Measurements from ENCODE around the gene TXNDC17. TPM values are rescaled to one million over a fixed set of nuclear protein-coding genes. Genes with fewer than 3 reads are reported as not detected.
A peak's percentile ranks its signal among the peaks of the same experiment; 100 is the strongest.
"Not testable (repeated sequence)": the region's sequence is repeated elsewhere in the genome, so short reads cannot be mapped to it uniquely, and the experiment has no call there.

TXNDC17 gene
- total RNA-seq: 100 to 1,000 TPM; 135 to 151 TPM
- polyA plus RNA-seq (2013, experiment 1 of 2): 175 TPM
- polyA plus RNA-seq (2013, experiment 2 of 2): 166 TPM
- long read RNA-seq, experiment 1, transcript TXNDC17-201 (4 exons, 2,219 nt): major isoform, 39 of 51 reads
- long read RNA-seq, experiment 1, partial matches to known transcripts: 1 of 51 reads
- long read RNA-seq, experiment 1, other reads (novel, unspliced or antisense): 2 of 51 reads
- long read RNA-seq, experiment 2, transcript TXNDC17-201 (4 exons, 2,219 nt): major isoform, 68 of 83 reads
- long read RNA-seq, experiment 2, partial matches to known transcripts: 0 of 83 reads
- long read RNA-seq, experiment 2, other reads (novel, unspliced or antisense): 7 of 83 reads
- long read RNA-seq, experiment 3, transcript TXNDC17-202 (4 exons, 459 nt): minor isoform, 5 of 59 reads
- long read RNA-seq, experiment 3, transcript TXNDC17-206 (1 exons, 2,100 nt): minor isoform, 5 of 59 reads
- long read RNA-seq, experiment 3, transcript TXNDC17-201 (4 exons, 2,219 nt): major isoform, 46 of 59 reads
- long read RNA-seq, experiment 3, partial matches to known transcripts: 1 of 59 reads
- long read RNA-seq, experiment 3, other reads (novel, unspliced or antisense): 2 of 59 reads
- long read RNA-seq, experiment 4, partial matches to known transcripts: 1 of 5 reads
- long read RNA-seq, experiment 4, other reads (novel, unspliced or antisense): 1 of 5 reads

- Mint-ChIP-seq H3K27me3 (ENCODE audit: insufficient read depth) (no peaks in the 10 kb centered on the region), H3K4me1 (peaks cover 12% of the 10 kb centered on the region)
- no peak for TF ChIP-seq CTCF (conservative IDR thresholded peaks at IDR 0.05)
Measured at GRCh38 chr17:6640536-6641246, at the start of gene TXNDC17, which contains the start of gene KIAA0753. TSS of gene TXNDC17 (plus strand) at chr17:6641060. CDS start at chr17:6641083, 23 bp downstream. TSS of gene KIAA0753 (minus strand) at chr17:6640711. CDS start at chr17:6635103, 5,608 bp downstream.

GRCh38 chr17:6591599-6592158 is 49.2 kb upstream of the TXNDC17 start:
- Histone ChIP-seq H3K27ac (ENCODE audit: low read depth, low read length) (no peak overlapping the region), H3K9me3 (ENCODE audit: control insufficient read depth, low read length) (peaks cover 21% of the 10 kb centered on the region), H3K4me1 (ENCODE audit: control insufficient read depth, insufficient read depth, low read length) (no peaks in the 10 kb centered on the region), H3K9ac (ENCODE audit: extremely low read depth, low read length, poor library complexity, severe bottlenecking) (peak overlapping the region; percentile 23), H3K36me3 (ENCODE audit: control insufficient read depth, insufficient read depth, low read length) (peaks cover 96% of the 10 kb centered on the region), H3K4me3 (ENCODE audit: low read length) (peak overlapping the region; percentile 50), H3K27me3 (ENCODE audit: control insufficient read depth, insufficient read depth, low read length, poor library complexity, severe bottlenecking) (no peaks in the 10 kb centered on the region)
- 89 to 91% methylated on average over 5 to 7 of the region's 7 CpGs for WGBS, 2 experiments (ENCODE audit: insufficient coverage in 1 of 2, insufficient read length in 1 of 2)
- H3K9me3 Mint-ChIP-seq: peaks cover 6% of the 10 kb centered on the region
- H3K36me3 Mint-ChIP-seq (ENCODE audit: low read depth): peaks cover 86% of the 10 kb centered on the region
- no peak for TF ChIP-seq CTCF (conservative IDR thresholded peaks at IDR 0.05)
- peak overlapping the region; percentile 94 for H3K27ac Mint-ChIP-seq
- H3K27me3 Mint-ChIP-seq (ENCODE audit: insufficient read depth): no peaks in the 10 kb centered on the region
- peaks cover 16% of the 10 kb centered on the region for H3K4me1 Mint-ChIP-seq
- DNase-seq: no peak
- H3K4me3 Mint-ChIP-seq: no peak overlapping the region

More at GRCh38 chr17:6640536-6641246, at the start of gene TXNDC17, which contains the start of gene KIAA0753:
- H3K9me3 Mint-ChIP-seq: no peaks in the 10 kb centered on the region
- no peaks in the 10 kb centered on the region for H3K27me3 ChIP-seq (ENCODE audit: control insufficient read depth, insufficient read depth, low read length, poor library complexity, severe bottlenecking)
- peaks cover 8% of the 10 kb centered on the region for H3K4me1 ChIP-seq (ENCODE audit: control insufficient read depth, insufficient read depth, low read length)
- 0% methylated on average over 27 to 52 of the region's 52 CpGs for WGBS, 2 experiments (ENCODE audit: insufficient coverage in 1 of 2, insufficient read length in 1 of 2)
- H3K4me3 ChIP-seq (ENCODE audit: low read length): peak within 1 kb of the TSS; percentile 91
- peaks cover 18% of the 10 kb centered on the region for H3K36me3 Mint-ChIP-seq (ENCODE audit: low read depth)
- H3K9me3 ChIP-seq (ENCODE audit: control insufficient read depth, low read length): no peaks in the 10 kb centered on the region
- H3K36me3 ChIP-seq (ENCODE audit: control insufficient read depth, insufficient read depth, low read length): peaks cover 36% of the 10 kb centered on the region
- H3K27ac ChIP-seq (ENCODE audit: low read depth, low read length): peak within 1 kb of the TSS; percentile 88
- H3K4me3 Mint-ChIP-seq: peak within 1 kb of the TSS; percentile 89
- peak; percentile 98 for DNase-seq
- peak within 1 kb of the TSS; percentile 86 for H3K9ac ChIP-seq (ENCODE audit: extremely low read depth, low read length, poor library complexity, severe bottlenecking)
- H3K27ac Mint-ChIP-seq: peak within 1 kb of the TSS; percentile 99

GRCh38 chr17:6592173-6592572 is 48.7 kb upstream of the TXNDC17 start:
- DNase-seq: no peak
- H3K4me1 Mint-ChIP-seq: peaks cover 16% of the 10 kb centered on the region
- no peak overlapping the region for H3K4me3 Mint-ChIP-seq
- WGBS, 2 experiments (ENCODE audit: insufficient coverage in 1 of 2, insufficient read length in 1 of 2): 74 to 76% methylated on average over 3 to 6 of the region's 6 CpGs
- Histone ChIP-seq H3K4me3 (ENCODE audit: low read length) (peak overlapping the region; percentile 50), H3K27me3 (ENCODE audit: control insufficient read depth, insufficient read depth, low read length, poor library complexity, severe bottlenecking) (no peaks in the 10 kb centered on the region), H3K9ac (ENCODE audit: extremely low read depth, low read length, poor library complexity, severe bottlenecking) (peak overlapping the region; percentile 23), H3K4me1 (ENCODE audit: control insufficient read depth, insufficient read depth, low read length) (no peaks in the 10 kb centered on the region), H3K27ac (ENCODE audit: low read depth, low read length) (no peak overlapping the region), H3K9me3 (ENCODE audit: control insufficient read depth, low read length) (peaks cover 21% of the 10 kb centered on the region), H3K36me3 (ENCODE audit: control insufficient read depth, insufficient read depth, low read length) (peaks cover 98% of the 10 kb centered on the region)
- H3K36me3 Mint-ChIP-seq (ENCODE audit: low read depth): peaks cover 88% of the 10 kb centered on the region
- no peaks in the 10 kb centered on the region for H3K27me3 Mint-ChIP-seq (ENCODE audit: insufficient read depth)
- TF ChIP-seq CTCF (conservative IDR thresholded peaks at IDR 0.05): no peak
- H3K27ac Mint-ChIP-seq: peak overlapping the region; percentile 94
- peaks cover 6% of the 10 kb centered on the region for H3K9me3 Mint-ChIP-seq

GRCh38 chr17:6593371-6593770 is 47.5 kb upstream of the TXNDC17 start:
- not testable (repeated sequence) for H3K27me3 Mint-ChIP-seq (ENCODE audit: insufficient read depth); H3K9me3 Mint-ChIP-seq; H3K4me1 ChIP-seq (ENCODE audit: control insufficient read depth, insufficient read depth, low read length); H3K9ac ChIP-seq (ENCODE audit: extremely low read depth, low read length, poor library complexity, severe bottlenecking); H3K4me3 Mint-ChIP-seq; H3K27ac Mint-ChIP-seq; H3K27me3 ChIP-seq (ENCODE audit: control insufficient read depth, insufficient read depth, low read length, poor library complexity, severe bottlenecking); H3K4me3 ChIP-seq (ENCODE audit: low read length); H3K27ac ChIP-seq (ENCODE audit: low read depth, low read length); DNase-seq
- Mint-ChIP-seq H3K4me1 (peaks cover 20% of the 10 kb centered on the region), H3K36me3 (ENCODE audit: low read depth) (peaks cover 81% of the 10 kb centered on the region)
- WGBS, 2 experiments (ENCODE audit: insufficient coverage in 1 of 2, insufficient read length in 1 of 2): 95 to 96% methylated on average over 14 of the region's 14 CpGs
- H3K9me3 ChIP-seq (ENCODE audit: control insufficient read depth, low read length): peaks cover 21% of the 10 kb centered on the region
- H3K36me3 ChIP-seq (ENCODE audit: control insufficient read depth, insufficient read depth, low read length): peaks cover 98% of the 10 kb centered on the region

Measured in endodermal cell (in vitro differentiated cells).